GM20000 (cell line): ENCODE data around the gene PIF1.

Experiments used
- DNase-seq: peaks from one replicate; pipeline ENCODE4 v3.0.0; 2012; ENCODE audit warnings: low spot score
- CTCF ChIP-seq: IDR thresholded peaks from 2 replicates; pipeline ENCODE4 v1.5.1; 2012; ENCODE audit warnings: mild to moderate bottlenecking, control low read depth; ENCODE audit errors: extremely low read depth, missing control alignments

Gene PIF1

GRCh38 chr15:64855205-64855975, 29.9 kb upstream of the PIF1 start:
- DNase-seq = no peak
- no peak for TF ChIP-seq CTCF

- DNase-seq = no peak
- no peak for TF ChIP-seq CTCF
These were observed 29.1 kb upstream of the PIF1 start for GRCh38 chr15:64854526-64854925.

- no peak for TF ChIP-seq CTCF
- DNase-seq = no peak
These were observed 28.6 kb upstream of the PIF1 start for GRCh38 chr15:64854041-64854440.

- TF ChIP-seq CTCF = no peak
- DNase-seq = no peak
These were observed 26.0 kb upstream of the PIF1 start for GRCh38 chr15:64851503-64851840.

- no peak for DNase-seq
- TF ChIP-seq CTCF = no peak
These were observed 25.5 kb upstream of the PIF1 start for GRCh38 chr15:64850778-64851502.

GRCh38 chr15:64847876-64848716, 22.6 kb upstream of the PIF1 start:
- TF ChIP-seq CTCF = no peak
- DNase-seq = no peak

- DNase-seq = no peak
- no peak for TF ChIP-seq CTCF
These were observed 22.0 kb upstream of the PIF1 start for GRCh38 chr15:64847448-64847847.
